ENCODE results near the gene COG2. TPM values are rescaled to one million over a fixed set of nuclear protein-coding genes. Genes with fewer than 3 reads are reported as not detected.
"Not testable (repeated sequence)": the region's sequence is repeated elsewhere in the genome, so short reads cannot be mapped to it uniquely, and the experiment has no call there.

Gene COG2
- total RNA-seq, 2 experiments from 2014 or later = 29.6 to 32.3 TPM

GRCh38 chr1:230716453-230716852 is 74.2 kb downstream of the COG2 start:
- H3K4me1 Mint-ChIP-seq (ENCODE audit: low read depth); intact Hi-C loops (cut with micrococcal nuclease); POLR2A ChIA-PET; H3K36me3 Mint-ChIP-seq; DNase-seq; CTCF ChIA-PET; H3K4me3 Mint-ChIP-seq; H3K27ac Mint-ChIP-seq: not testable (repeated sequence)
- peaks cover 13% of the 10 kb centered on the region for H3K9me3 Mint-ChIP-seq
- H3K27me3 Mint-ChIP-seq = peaks cover 16% of the 10 kb centered on the region

- intact Hi-C loops (cut with micrococcal nuclease) = no loop called here
- H3K36me3 Mint-ChIP-seq = no peaks in the 10 kb centered on the region
- POLR2A ChIA-PET = no interaction called here
- CTCF ChIA-PET = no interaction called here
- peaks cover 15% of the 10 kb centered on the region for H3K9me3 Mint-ChIP-seq
- H3K4me1 Mint-ChIP-seq (ENCODE audit: low read depth) = no peaks in the 10 kb centered on the region
- no peak for DNase-seq
- peaks cover 18% of the 10 kb centered on the region for H3K27me3 Mint-ChIP-seq
- no peak overlapping the region for H3K4me3 Mint-ChIP-seq
- H3K27ac Mint-ChIP-seq = no peak overlapping the region
These were observed 75.0 kb downstream of the COG2 start for GRCh38 chr1:230717251-230717650.

GRCh38 chr1:230721849-230722522 is 79.7 kb downstream of the COG2 start:
- H3K27ac Mint-ChIP-seq; intact Hi-C loops (cut with micrococcal nuclease); POLR2A ChIA-PET; H3K4me1 Mint-ChIP-seq (ENCODE audit: low read depth); DNase-seq; H3K27me3 Mint-ChIP-seq; H3K9me3 Mint-ChIP-seq; CTCF ChIA-PET; H3K36me3 Mint-ChIP-seq; H3K4me3 Mint-ChIP-seq: not testable (repeated sequence)

- Mint-ChIP-seq H3K36me3 (no peaks in the 10 kb centered on the region), H3K4me1 (ENCODE audit: low read depth) (no peaks in the 10 kb centered on the region), H3K9me3 (peaks cover 5% of the 10 kb centered on the region), H3K27me3 (peaks cover 9% of the 10 kb centered on the region), H3K4me3 (no peak overlapping the region), H3K27ac (no peak overlapping the region)
- CTCF ChIA-PET = no interaction called here
- intact Hi-C loops (cut with micrococcal nuclease) = no loop called here
- POLR2A ChIA-PET = no interaction called here
- no peak for DNase-seq
These were observed 83.2 kb downstream of the COG2 start for GRCh38 chr1:230725256-230726012.

GRCh38 chr1:230728710-230729392 is 86.6 kb downstream of the COG2 start:
- intact Hi-C loops (cut with micrococcal nuclease) = no loop called here
- Mint-ChIP-seq H3K4me1 (ENCODE audit: low read depth) (no peaks in the 10 kb centered on the region), H3K27me3 (no peaks in the 10 kb centered on the region), H3K9me3 (no peaks in the 10 kb centered on the region), H3K27ac (no peak overlapping the region), H3K36me3 (no peaks in the 10 kb centered on the region), H3K4me3 (no peak overlapping the region)
- ChIA-PET CTCF (no interaction called here), POLR2A (no interaction called here)
- no peak for DNase-seq

GRCh38 chr1:230730977-230731376 is 88.7 kb downstream of the COG2 start:
- DNase-seq = no peak
- ChIA-PET POLR2A (no interaction called here), CTCF (no interaction called here)
- Mint-ChIP-seq H3K27me3 (peaks cover 3% of the 10 kb centered on the region), H3K27ac (no peak overlapping the region), H3K36me3 (no peaks in the 10 kb centered on the region), H3K9me3 (no peaks in the 10 kb centered on the region), H3K4me3 (no peak overlapping the region), H3K4me1 (ENCODE audit: low read depth) (no peaks in the 10 kb centered on the region)
- intact Hi-C loops (cut with micrococcal nuclease) = no loop called here

GRCh38 chr1:230735447-230735846 is 93.2 kb downstream of the COG2 start:
- no peak overlapping the region for H3K27ac Mint-ChIP-seq
- intact Hi-C loops (cut with micrococcal nuclease) = no loop called here
- ChIA-PET CTCF (interaction anchor here (0.6 kb wide), 1 partner anchor 189 kb away, joined by 3 read pairs; no protein-coding TSS in a partner anchor), POLR2A (no interaction called here)
- no peak overlapping the region for H3K4me3 Mint-ChIP-seq
- H3K36me3 Mint-ChIP-seq = no peaks in the 10 kb centered on the region
- H3K9me3 Mint-ChIP-seq = peaks cover 4% of the 10 kb centered on the region
- no peak for DNase-seq
- no peaks in the 10 kb centered on the region for H3K4me1 Mint-ChIP-seq (ENCODE audit: low read depth)
- peaks cover 10% of the 10 kb centered on the region for H3K27me3 Mint-ChIP-seq

- no peaks in the 10 kb centered on the region for H3K36me3 Mint-ChIP-seq
- no peak for DNase-seq
- ChIA-PET CTCF (no interaction called here), POLR2A (no interaction called here)
- H3K27me3 Mint-ChIP-seq = peaks cover 12% of the 10 kb centered on the region
- intact Hi-C loops (cut with micrococcal nuclease) = no loop called here
- H3K9me3 Mint-ChIP-seq = peaks cover 4% of the 10 kb centered on the region
- no peaks in the 10 kb centered on the region for H3K4me1 Mint-ChIP-seq (ENCODE audit: low read depth)
- H3K27ac Mint-ChIP-seq = no peak overlapping the region
- H3K4me3 Mint-ChIP-seq = no peak overlapping the region
These were observed 95.5 kb downstream of the COG2 start for GRCh38 chr1:230737622-230738262.

GRCh38 chr1:230739564-230740290 is 97.4 kb downstream of the COG2 start:
- ChIA-PET CTCF (no interaction called here), POLR2A (no interaction called here)
- Mint-ChIP-seq H3K36me3 (no peaks in the 10 kb centered on the region), H3K4me1 (ENCODE audit: low read depth) (no peaks in the 10 kb centered on the region), H3K4me3 (no peak overlapping the region), H3K27me3 (peaks cover 12% of the 10 kb centered on the region), H3K27ac (no peak overlapping the region), H3K9me3 (peaks cover 4% of the 10 kb centered on the region)
- intact Hi-C loops (cut with micrococcal nuclease) = no loop called here
- DNase-seq = no peak

Other genes with a start within 250 kb of the COG2 start
- under 1 TPM in 1 of 2 experiments, not detected in 1; 0.02 TPM for gene PGBD5, start 216.1 kb upstream of the COG2 start, total RNA-seq
- gene AGT, start 71.6 kb downstream of the COG2 start, total RNA-seq = not detected
- gene CAPN9, start 104.9 kb downstream of the COG2 start, total RNA-seq = not detected
- gene C1orf198, start 226.0 kb downstream of the COG2 start, total RNA-seq = 1 to 10 TPM; 6.4 to 7.2 TPM